Thyroid gland (tissue), 4 donors: ENCODE results near the gene LUC7L.
A peak's percentile ranks its signal among the peaks of the same experiment; 100 is the strongest.

ENCODE experiments used
- CTCF ChIP-seq, 6 experiments: fragments of 200-600 bp in 3 of 6; fragments of 450-650 bp in 3 of 6; sonication (generic) in 3 of 6; IDR thresholded peaks; one replicate each; pipeline ENCODE4 v1.5.1; 2016 to 2019; ENCODE audit warnings: antibody characterized with exemption in 6 of 6, mild to moderate bottlenecking in 2 of 6, inconsistent platforms in 1 of 6, moderate library complexity in 1 of 6
- POLR2A ChIP-seq, 2 donors: fragments of 450-650 bp; IDR thresholded peaks; one replicate each; pipeline ENCODE4 v1.6.1; 2017; ENCODE audit warnings: antibody characterized with exemption in 2 of 2, mild to moderate bottlenecking in 2 of 2, moderate library complexity in 1 of 2

GRCh38 chr16:228852-229730, at the start of gene LUC7L:
- TF ChIP-seq CTCF (IDR thresholded peaks at IDR 0.05) (peak in 1 of 6 experiments; percentile 7), POLR2A (IDR thresholded peaks at IDR 0.05) (peak; percentile 95 to 96)
